ENCODE measurements around the gene STX8.

STX8 gene

DNA sequence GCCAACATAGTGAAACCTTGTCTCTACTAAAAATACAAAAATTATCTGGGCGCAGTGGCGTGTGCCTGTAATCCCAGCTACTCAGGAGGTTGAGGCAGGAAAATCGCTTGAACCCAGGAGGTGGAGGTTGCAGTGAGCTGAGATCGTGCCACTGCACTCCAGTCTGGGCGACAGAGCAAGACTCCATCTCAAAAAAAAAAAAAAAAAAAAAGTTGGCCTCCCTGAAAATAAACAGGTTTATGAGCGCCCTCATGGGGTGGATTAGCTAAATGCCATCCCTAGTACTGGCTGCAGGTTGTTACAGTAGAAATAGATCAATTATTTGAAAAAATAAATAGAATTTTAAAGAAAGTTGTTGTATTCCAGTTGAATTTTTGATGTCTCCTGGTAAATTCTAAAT lies 20.9 kb downstream of the STX8 start:
- DNase-seq, result peak in 4 of 5 experiments; percentile 3 to 69 (median 14)

DNA sequence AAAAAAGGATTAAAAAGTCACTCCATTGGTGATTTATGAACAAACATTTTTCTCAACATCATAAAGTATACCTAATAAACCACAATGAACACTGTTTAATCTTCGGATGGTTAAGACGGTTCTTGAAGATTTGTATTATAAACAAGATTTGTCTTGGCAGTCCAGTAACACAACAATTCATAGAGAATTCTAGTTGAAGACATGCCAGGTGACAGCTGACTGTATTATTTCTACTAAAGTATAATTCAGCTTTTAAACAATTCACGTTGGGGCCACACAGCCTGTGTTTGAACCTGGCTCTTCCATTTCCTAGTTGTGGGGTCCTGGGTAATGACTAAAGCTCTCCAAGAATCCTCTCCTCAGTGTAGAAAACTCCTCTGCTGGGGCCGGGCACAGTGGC lies 22.0 kb downstream of the STX8 start:
- DNase-seq, result no peak

DNA sequence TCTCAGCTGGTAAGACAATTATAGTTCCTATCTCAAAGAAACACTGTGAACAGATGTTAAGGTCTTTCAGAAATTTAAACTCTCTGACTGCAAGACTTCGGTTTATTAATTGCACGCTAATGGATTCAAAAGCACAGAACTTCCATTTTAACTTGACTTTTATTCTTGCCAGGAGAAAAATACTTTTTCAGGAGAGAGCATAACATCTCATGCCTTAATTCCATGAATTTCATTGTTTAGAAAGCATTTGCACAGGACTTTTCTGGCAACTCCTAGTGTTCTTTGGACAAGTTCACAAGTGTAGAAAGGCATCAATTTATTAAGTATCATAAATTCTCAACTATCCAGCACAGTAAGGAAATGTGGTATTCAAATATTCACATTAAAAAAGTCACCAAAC lies 22.4 kb downstream of the STX8 start:
- DNase-seq, result no peak

DNA sequence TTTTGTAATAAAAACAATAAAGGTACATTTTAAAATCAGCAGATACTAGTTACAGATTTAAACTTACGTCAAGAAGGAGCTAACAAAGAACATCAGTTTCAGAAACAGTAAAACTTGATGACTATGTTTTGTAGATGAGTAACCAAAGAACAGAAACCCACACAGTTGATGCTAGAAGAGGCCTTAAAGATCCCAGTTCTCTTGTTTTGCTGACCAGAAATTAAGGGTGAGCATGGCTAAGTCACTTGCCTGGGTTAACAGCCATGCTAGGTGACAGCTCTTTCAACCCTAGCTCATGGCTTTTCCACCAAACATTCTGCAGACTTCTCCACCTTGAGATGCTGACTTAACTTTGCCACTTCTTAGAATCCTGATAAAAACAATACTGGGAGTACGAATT lies 26.4 kb downstream of the STX8 start:
- DNase-seq, result peak in 1 of 5 experiments; percentile 5

DNA sequence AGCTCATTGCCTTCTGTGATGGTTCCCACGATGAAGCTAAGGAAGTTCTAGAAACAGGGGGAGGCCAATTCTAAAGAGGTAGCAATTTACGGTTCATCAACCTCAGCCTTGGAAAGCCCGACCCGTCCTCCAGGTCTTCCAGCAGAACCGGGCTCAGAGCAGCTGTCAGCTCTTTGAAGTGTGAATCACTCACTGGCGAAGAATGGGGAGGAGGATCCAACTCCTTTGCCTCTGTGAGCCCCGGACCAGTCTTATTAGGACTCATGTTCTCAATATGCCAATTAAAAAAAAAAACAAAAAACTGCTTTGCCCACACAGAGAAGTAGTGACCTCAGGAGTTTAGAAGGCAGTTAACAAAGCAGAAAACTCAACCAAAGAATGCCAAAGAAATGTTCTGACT lies 31.4 kb downstream of the STX8 start:
- no peak for DNase-seq

DNA sequence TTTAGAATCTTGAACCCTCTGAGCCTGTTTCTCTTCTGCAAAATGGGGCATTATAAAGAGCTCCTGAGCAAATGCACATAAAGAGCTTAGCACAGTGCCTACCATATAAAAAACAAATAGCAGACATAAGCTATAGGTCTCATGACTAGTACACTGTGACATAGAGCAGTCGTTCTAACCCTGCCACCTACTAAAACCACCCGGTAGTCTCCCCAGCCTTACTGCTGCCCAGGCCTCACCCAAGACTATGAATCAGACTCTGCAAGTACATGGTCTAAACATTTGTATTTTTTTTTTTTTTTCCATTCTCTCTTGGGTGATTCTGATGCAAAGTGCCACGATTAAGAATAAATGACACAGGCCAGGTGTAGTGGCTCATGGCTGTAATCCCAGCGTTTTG lies 33.9 kb downstream of the STX8 start:
- DNase-seq, result no peak

DNA sequence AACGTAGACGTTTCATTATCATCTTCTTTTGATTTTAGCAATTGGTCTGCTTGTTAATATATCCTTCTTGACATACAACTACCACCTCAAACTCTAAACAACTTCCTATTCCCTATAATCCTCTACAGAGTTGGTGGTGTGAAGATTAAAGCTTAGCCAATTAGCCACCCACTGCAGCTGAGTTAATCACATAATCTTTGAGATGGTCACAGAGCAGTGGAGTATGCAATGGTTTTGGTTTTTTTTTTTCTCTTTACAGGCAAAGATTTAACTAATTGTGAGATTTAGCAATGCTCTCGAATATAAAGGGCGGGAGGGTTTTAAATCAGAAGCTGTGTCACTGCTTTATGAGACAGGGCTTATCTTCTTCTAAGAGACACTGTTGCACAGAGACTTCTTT lies 37.0 kb downstream of the STX8 start:
- no peak for DNase-seq

DNA sequence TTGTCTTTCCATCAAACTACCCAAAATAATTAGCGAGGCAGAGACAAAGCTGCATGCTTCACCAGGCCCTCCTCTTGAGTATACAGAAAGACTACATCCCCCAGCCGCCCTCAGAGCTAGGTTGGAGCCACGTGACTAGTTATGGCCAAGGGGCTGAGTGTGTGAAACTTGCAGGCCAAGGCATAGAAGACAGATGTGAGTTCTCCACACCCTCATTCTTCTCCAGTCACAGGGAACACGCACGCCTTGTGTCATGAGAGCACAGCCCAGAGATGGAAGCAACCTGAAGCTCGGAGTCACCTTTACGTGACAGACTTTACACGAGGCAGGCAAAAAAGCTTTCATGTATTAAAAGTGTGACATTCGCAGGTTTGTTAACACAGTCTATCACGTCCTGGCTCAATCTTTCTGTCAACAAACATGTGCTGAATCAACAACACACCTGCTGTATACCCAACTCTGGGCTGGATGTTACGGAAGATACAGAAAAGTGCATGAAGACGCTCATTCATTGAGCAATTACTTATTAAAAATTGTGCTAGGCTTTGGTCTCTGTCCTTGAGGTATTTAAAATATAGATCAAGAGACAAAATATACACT lies 38.3 kb downstream of the STX8 start:
- DNase-seq, result no peak

DNA sequence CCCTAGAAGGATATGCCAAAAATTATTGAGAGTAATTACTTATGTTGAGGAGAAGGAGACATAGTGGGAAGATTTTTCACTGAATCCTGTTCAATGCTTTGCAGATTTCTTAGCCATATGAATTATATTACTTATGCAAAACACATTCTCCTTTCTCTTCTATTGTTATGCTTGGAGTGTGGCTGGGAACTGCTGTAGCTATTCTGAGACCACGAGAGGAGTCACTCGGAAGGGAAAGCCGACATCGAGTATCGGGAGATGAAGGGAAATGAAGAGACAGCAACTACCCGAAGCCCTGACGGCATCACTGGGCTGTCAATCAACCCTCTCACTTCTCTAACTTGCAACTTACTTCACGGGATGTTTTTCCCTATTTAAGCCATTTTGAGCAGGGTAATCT lies 39.6 kb downstream of the STX8 start:
- no peak for DNase-seq

DNA sequence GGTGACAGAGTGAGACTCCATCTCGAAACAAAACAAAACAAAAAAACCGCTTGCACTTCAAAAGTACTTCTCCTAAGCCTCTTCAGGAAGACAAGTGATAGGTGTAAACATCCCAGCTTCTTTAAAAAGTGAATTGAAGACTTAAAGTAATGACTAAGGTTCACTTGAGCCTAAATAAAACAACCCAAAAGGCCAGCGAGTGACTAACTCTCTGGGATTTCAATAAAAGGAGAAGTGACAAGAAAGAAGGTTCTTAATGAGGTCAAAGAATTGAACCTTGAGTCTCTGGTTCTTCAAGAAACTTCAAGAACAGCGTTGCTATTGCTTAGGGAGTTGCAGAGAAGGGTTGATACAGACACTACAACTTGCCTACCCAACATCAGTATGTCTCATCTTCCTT lies 42.2 kb downstream of the STX8 start:
- DNase-seq, result no peak

DNA sequence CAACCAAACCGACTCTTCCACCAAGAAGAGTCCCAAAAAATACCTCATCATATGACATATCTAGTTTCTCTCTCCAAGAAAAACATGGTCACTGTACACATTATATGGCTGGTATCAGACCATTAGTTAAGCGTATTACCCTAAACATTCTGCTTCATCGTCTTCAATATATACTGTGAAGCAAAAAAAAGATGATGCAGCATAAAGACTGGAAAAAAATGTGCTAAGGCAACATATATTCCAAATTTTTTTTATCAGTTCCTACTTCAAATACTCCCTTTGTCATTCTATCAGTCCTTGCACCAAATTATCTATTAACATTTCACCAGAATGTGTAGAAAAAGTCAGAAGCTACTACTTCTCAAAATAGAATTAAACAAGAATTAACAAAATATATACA lies 42.9 kb downstream of the STX8 start:
- no peak for DNase-seq

DNA sequence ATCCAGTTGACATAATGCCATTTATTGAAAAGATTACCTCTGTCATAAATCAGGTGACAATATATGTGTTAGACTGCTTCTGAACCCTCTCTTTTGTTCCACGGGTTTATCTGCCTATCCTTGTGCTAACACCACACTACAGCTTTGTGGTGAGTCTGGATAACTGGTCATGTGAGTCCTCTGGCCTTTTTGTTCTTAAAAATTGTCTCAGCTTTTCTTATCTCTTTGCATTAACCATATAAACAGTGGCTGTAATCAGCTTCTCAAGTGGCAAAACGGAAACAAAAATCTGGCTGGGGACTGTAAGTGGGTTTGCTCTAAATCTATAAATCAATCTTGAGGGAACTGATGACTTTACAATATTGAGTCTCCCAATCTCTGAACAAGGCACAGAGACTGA lies 44.6 kb downstream of the STX8 start:
- DNase-seq, result no peak

DNA sequence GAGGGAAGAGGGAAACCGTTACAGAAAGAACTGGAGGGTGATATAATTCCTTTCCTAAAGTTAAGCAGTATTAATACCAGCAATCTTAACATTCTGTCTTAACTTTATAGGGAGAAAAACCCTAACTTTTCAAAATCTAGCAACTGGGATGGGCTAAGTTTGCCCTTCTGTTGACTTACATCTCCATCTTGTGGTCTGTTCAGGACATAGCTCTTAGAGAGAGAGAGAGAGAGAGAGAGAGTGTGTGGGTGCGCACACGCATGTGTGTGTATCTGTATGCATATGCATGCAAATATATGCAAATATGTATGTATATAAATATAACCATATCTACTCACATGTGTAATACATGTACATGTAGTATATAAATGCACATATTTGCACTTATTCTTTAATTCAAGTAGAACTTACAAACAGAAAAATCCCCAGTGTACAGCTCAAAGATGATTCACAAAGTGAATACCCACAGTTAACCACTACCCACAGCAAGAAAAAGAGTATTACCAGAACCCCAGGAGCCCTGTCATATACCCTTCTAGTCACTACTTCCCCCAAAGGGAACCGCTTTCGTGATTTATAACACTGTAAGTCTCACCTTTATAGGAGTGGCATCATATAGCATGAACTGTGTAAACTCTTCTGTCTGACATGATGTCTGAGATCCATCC lies 46.5 kb downstream of the STX8 start:
- peak in 1 of 5 experiments; percentile 40 for DNase-seq

DNA sequence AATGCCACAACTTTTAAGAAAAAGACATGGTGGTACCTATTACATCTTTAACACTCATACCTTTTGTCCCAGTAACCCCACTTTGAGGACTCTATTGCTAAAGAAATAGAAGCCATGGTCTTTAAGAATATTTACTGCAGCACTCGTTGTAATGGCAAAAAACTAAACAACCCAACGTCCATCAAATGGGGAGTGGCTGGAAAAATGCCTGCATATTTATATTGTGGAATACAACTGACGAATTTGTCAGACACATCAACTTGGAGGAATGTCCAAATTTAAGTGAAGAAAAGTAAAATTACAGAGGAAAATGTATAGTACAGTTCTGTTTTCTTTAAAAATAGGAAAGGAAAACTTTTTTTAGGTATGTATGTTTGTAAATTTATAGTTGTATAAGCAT lies 47.8 kb downstream of the STX8 start:
- DNase-seq, result no peak

DNA sequence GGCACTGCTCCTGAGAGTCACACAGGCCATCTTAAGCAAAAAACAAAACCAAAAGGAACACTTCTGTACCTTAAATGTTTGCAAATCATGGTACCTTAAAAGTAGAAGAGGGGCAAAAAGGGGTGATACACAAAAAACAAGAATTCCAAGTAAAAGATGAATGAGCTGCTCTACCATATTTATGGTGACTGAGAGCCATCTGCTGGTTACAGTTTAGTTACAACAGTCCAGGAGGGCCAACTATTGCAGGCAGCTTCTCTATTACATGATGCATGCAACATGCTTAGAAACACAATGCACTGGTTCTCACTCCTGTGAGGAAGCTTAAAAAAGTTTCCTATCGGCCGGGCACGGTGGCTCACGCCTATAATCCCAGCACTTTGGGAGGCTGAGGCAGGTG lies 53.5 kb downstream of the STX8 start:
- DNase-seq, result peak in 1 of 5 experiments; percentile 39

DNA sequence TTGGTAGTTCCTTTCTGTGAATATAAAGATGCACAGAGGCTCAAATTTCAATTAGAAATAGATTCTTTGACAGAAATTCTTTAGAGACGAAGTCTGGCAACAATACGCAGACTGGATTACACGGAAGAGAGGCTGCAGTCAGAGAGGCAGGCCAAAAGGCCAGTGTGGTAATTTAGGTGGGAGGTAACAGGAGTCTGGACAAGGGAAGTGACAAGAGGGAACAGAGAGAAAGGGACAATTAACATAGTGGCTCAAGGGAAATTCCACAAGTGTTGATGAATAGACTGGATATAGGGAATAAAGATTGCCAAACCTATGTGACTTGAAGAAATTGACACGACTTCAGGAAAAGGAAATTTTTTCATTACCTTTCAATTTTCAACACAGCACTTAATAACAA lies 54.6 kb downstream of the STX8 start:
- DNase-seq, result no peak

DNA sequence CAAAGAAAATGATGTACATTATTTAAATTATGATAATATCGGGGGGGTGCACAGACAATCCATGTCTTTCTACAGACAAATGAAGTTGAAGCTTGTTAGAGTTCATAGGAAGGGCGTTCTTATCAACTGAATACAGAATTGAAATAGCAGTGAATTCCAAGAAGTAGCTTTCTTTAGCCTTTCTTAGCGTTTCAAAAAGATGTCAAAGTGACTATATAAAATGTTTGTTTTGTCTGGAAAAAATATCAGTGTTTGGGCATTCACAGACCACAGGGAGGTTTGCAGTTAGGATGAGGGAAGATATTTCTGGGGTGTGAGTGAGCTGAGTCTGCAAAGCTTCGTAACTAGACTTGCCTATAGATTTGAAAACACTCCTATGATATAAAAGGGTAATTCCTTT lies 55.0 kb downstream of the STX8 start:
- DNase-seq, result no peak

DNA sequence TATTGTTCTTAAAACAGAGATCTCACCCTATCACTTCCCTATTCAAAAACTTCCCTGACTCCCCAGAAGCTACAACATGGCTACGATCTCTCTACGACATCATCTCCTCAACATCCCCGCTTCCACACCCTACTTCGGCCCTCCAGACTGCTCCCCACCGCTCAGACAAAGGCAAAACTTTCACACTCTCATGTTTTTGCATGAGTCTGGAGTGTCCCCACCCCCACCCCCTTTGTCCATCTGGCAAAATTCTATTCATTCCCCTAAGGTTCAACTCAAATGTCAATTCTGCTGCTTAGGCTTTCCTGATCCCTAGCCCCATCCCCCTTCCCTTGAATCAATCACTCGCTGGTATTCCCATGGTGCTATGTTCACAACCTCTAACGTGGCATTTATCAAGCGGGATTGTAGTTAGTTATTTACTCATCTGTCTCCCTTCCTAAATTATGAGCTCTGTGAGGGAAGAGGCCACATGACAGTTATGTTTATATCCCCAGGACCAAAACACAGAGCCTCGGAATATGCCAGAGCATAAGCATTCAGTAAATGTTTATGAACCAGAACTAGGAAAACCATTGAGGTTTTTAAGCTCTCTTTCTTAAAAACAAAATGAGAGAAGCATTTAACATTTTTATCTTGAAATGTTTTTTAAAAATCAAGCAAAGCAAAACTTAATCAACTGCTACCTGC lies 55.9 kb downstream of the STX8 start:
- no peak for DNase-seq

DNA sequence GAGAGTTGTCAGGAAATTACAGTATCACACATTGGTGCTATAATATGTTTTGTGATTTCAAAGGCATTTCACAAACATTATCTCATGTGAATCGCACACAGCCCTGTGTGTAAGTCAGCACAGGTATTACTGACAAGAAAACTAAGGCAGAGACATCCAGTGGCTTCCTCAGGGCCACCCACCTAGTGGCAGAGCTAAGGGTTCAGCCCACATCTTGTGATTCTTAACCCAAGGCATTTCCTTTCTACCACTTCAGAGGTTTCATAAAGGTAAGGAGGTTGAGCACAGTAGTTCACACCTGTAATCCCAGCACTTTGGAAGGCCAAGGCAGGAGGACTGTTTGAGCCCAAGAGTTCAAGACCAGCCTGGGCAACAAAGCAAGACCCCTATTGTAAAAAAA lies 58.2 kb downstream of the STX8 start:
- peak in 1 of 5 experiments; percentile 52 for DNase-seq

DNA sequence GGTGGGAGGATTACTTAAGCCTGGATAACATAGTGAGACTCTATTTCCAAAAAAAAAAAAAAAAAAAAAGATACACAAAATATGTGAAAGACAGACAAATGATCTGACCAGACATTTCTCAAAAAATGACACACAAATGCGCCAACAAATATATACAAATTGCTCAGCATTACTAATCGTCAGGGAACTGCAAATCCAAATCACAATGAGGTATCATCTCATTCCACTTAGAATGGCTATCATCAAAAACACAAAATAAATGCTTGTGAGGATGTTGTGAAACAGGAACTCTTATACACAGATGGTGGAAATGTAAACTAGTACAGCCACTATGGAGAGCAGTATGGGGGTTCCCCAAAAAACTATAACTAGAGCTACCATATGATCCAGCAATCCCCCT lies 62.4 kb downstream of the STX8 start:
- DNase-seq, result no peak

DNA sequence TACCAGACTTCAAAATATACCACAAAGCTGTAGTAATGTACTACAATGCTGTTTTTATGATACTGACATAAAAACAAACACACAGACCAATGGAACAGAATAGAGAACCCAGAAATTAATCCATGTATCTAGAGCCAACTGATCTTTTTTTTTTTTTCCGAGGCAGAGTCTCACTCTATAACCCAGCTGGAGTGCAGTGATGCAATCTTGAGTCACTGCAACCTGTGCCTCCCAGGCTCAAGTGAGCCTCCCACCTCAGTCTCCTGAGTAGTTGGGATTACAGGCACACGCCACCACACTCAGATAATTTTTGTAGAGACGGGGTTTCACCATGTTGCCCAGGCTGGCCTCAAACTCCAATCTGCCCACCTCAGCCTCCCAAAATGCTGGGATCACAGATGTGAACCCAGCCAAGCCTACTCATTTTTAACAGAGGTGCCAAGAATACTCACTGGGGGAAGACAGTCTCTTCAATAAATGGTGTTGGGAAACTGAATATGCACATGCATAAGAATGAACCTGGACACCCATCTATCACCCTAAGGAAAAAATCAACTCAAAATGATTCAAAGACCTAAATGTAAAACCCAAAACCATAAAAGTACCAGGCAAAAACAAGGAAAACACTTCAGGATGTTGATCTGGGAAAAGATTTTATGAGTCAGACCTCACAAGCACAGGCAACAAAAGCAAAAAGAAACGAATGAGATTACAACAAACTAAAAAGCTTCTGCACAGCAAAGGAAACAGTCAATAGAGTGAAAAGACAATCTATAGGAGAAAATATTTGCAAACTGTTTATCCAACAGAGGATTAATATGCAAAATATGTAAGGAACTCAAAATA lies 63.1 kb downstream of the STX8 start:
- DNase-seq, result no peak

DNA sequence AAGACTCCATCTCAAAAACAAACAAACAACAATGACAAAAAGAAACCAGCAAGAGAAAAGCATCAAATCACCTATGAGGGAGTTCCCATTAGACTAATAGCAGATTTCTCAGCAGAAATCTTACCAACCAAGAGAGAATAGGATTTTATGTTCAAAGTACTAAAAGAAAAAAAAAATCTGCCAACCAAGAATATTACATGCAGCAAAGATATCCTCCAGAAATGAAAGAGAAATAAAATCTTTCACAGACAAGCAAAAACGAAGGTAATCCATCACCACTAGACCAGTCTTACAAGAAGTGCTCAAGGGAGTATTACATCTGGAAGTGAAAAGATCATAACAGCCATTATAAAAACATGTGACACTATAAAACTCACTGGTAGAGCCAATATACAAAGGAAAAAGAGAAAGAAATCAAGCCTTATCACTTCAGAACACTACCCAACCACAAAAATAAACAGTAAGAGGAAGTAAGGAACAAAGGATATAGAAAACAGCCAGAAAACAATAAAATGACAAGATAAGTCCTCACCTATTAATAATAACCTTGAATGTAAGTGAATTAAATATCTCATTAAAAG lies 66.3 kb downstream of the STX8 start:
- DNase-seq, result no peak

DNA sequence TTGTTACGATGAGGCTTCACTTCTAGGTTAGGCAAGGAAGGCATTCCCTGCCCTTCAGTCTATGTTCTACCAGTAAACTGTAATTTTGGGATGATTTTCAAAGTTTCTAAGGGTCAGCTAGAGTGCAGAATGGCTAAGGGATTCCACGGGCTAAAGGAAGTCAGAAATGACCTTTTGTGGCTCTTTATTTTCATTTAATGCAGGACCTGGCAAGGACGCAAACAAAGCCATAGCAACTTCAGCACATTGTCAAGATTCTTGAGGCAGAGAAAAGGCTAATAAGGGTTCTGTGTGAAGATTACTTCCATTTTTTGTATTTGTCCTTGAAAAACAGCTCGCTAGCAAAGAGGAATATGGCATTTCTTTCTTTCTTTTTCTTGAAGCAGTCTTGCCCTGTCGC lies 76.6 kb downstream of the STX8 start:
- no peak for DNase-seq
